C1 segment of cervical spinal cord (tissue), 14 donors: ENCODE measurements around the gene AGO1.
"Not testable (repeated sequence)": the region's sequence is repeated elsewhere in the genome, so short reads cannot be mapped to it uniquely, and the experiment has no call there.

Source experiments
- DNase-seq, 14 donors: peaks; one replicate each; lab custom pipeline; 2025; lab: John Stamatoyannopoulos, UW

AGO1 gene

GRCh38 chr1:35915693-35916092, 32.7 kb downstream of the AGO1 start:
- no peak for DNase-seq

GRCh38 chr1:35923791-35924221, 40.8 kb downstream of the AGO1 start:
- no peak for DNase-seq

- no peak for DNase-seq
Observed at GRCh38 chr1:35924838-35925237, 41.8 kb downstream of the AGO1 start.

GRCh38 chr1:35925741-35926140, 42.7 kb downstream of the AGO1 start:
- no peak for DNase-seq

- no peak for DNase-seq
Observed at GRCh38 chr1:35927472-35927871, 44.5 kb downstream of the AGO1 start.

- DNase-seq, result peak in 9 of 14 donors; percentile 12 to 53 (median 34)
Observed at GRCh38 chr1:35929730-35930592, 47.0 kb downstream of the AGO1 start.

GRCh38 chr1:35930593-35931445, 47.8 kb downstream of the AGO1 start, which contains the start of gene AGO3:
TSS of gene AGO3 (plus strand) at chr1:35931105. CDS start at chr1:35931427, 322 bp downstream.
- peak; percentile 4 to 94 (median 79) for DNase-seq

- peak in 5 of 14 donors; percentile 11 to 54 (median 36) for DNase-seq
Observed at GRCh38 chr1:35931446-35932157, 48.6 kb downstream of the AGO1 start.

- no peak for DNase-seq
Observed at GRCh38 chr1:35932158-35932636, 49.2 kb downstream of the AGO1 start.

- no peak for DNase-seq
Observed at GRCh38 chr1:35932941-35933340, 49.9 kb downstream of the AGO1 start.

- no peak for DNase-seq
Observed at GRCh38 chr1:35935442-35936388, 52.7 kb downstream of the AGO1 start.

- no peak for DNase-seq
Observed at GRCh38 chr1:35936838-35937237, 53.8 kb downstream of the AGO1 start.

- DNase-seq, result no peak
Observed at GRCh38 chr1:35939484-35939883, 56.5 kb downstream of the AGO1 start.

- DNase-seq, result no peak
Observed at GRCh38 chr1:35945327-35945726, 62.3 kb downstream of the AGO1 start.

- no peak for DNase-seq
Observed at GRCh38 chr1:35947547-35947946, 64.5 kb downstream of the AGO1 start.

GRCh38 chr1:35958558-35958957, 75.5 kb downstream of the AGO1 start:
- DNase-seq, result no peak

- DNase-seq, result no peak
Observed at GRCh38 chr1:35959304-35959703, 76.3 kb downstream of the AGO1 start.

- no peak for DNase-seq
Observed at GRCh38 chr1:35962952-35963351, 79.9 kb downstream of the AGO1 start.

- not testable (repeated sequence) for DNase-seq
Observed at GRCh38 chr1:35964277-35964676, 81.3 kb downstream of the AGO1 start.

GRCh38 chr1:35968396-35968795, 85.4 kb downstream of the AGO1 start:
- DNase-seq, result no peak
